GM23338 (cell line): ENCODE data around the gene KLHL26.

Experiments used
- CREB1 ChIP-seq: fragments of 250-450 bp; sonication (Bioruptor Pico); IDR thresholded peaks from 2 replicates; pipeline ENCODE4 v1.5.0; 2020; ENCODE audit warnings: low read depth, mild to moderate bottlenecking, moderate library complexity
- CTCF ChIP-seq, 2 experiments: fragments of 200-600 bp in 1 of 2; sonication (generic) in 1 of 2; conservative IDR thresholded peaks; 2 replicates each; pipeline versions ENCODE4 v1.5.1 to v1.6.1; 2016 to 2017; ENCODE audit warnings: antibody characterized with exemption in 2 of 2, low read depth in 2 of 2, mild to moderate bottlenecking in 2 of 2, moderate library complexity in 1 of 2
- ETS1 ChIP-seq: IDR thresholded peaks from 2 replicates; pipeline ENCODE4 v1.6.1; 2016; ENCODE audit warnings: antibody characterized with exemption
- EZH2 ChIP-seq: fragments of 200-600 bp; sonication (generic); IDR thresholded peaks from one replicate; pipeline ENCODE4 v1.8.0; 2017; ENCODE audit warnings: antibody characterized with exemption, mild to moderate bottlenecking, low read depth; ENCODE audit not compliant: unreplicated experiment
- EZH2phosphoT487 ChIP-seq: fragments of 200-600 bp; sonication (generic); IDR thresholded peaks from one replicate; pipeline ENCODE4 v1.8.1; 2018; ENCODE audit warnings: antibody characterized with exemption; ENCODE audit not compliant: unreplicated experiment
- REST ChIP-seq: IDR thresholded peaks from one replicate; pipeline ENCODE4 v1.6.1; 2018; ENCODE audit warnings: antibody characterized with exemption; ENCODE audit not compliant: unreplicated experiment
- ZNF331 ChIP-seq: fragments of 250-450 bp; sonication (Bioruptor Pico); IDR thresholded peaks from 2 replicates; pipeline ENCODE4 v1.5.0; 2020; ENCODE audit warnings: low read depth, mild to moderate bottlenecking, moderate library complexity

GRCh38 chr19:18637673-18638630 is 1.1 kb downstream of the KLHL26 start:
- TF ChIP-seq CTCF (conservative IDR thresholded peaks at IDR 0.05; ENCODE audit: low read depth in 2 of 2): no peak
- no peak for TF ChIP-seq REST
- TF ChIP-seq EZH2phosphoT487: no peak
- no peak for TF ChIP-seq ZNF331 (CRISPR knock-in tag)
- no peak for TF ChIP-seq ETS1
- TF ChIP-seq CREB1: no peak
- no peak for TF ChIP-seq EZH2
